SIG-M5 treated with dmso at 0.1 percent for 504 hours (cell line): ENCODE results near the gene OR10J1.
"Not testable (repeated sequence)": the region's sequence is repeated elsewhere in the genome, so short reads cannot be mapped to it uniquely, and the experiment has no call there.

Experiments used
- DNase-seq: peaks from one replicate; lab custom pipeline; 2025; ENCODE audit not compliant: unreplicated experiment; lab: John Stamatoyannopoulos, UW

OR10J1 gene

GRCh38 chr1:159439422-159439821, at the start of gene OR10J1:
Gene OR10J1 (plus strand): TSS chr1:159439722. CDS start chr1:159439792, 70 bp downstream.
- no peak for DNase-seq

GRCh38 chr1:159406821-159407220, 32.7 kb upstream of the OR10J1 start:
- DNase-seq, result no peak

- DNase-seq, result no peak
Observed at GRCh38 chr1:159408862-159409400, 30.6 kb upstream of the OR10J1 start.

- no peak for DNase-seq
Observed at GRCh38 chr1:159421821-159422220, 17.7 kb upstream of the OR10J1 start.

GRCh38 chr1:159428536-159428935, 11.0 kb upstream of the OR10J1 start:
- DNase-seq, result no peak

- DNase-seq, result no peak
Observed at GRCh38 chr1:159429074-159429861, 10.3 kb upstream of the OR10J1 start.

- no peak for DNase-seq
Observed at GRCh38 chr1:159430985-159431384, 8.5 kb upstream of the OR10J1 start.

GRCh38 chr1:159431904-159432303, 7.6 kb upstream of the OR10J1 start, which contains the start of gene OR10J4:
Gene OR10J4 (plus strand): TSS chr1:159432204.
- DNase-seq, result no peak

GRCh38 chr1:159436469-159436868, 3.1 kb upstream of the OR10J1 start:
- peak; percentile 61 for DNase-seq

- peak; percentile 79 for DNase-seq
Observed at GRCh38 chr1:159441360-159441759, 1.8 kb downstream of the OR10J1 start.

- no peak for DNase-seq
Observed at GRCh38 chr1:159442428-159442827, 2.9 kb downstream of the OR10J1 start.

- no peak for DNase-seq
Observed at GRCh38 chr1:159443066-159443750, 3.7 kb downstream of the OR10J1 start.

- no peak for DNase-seq
Observed at GRCh38 chr1:159444511-159444910, 5.0 kb downstream of the OR10J1 start.

- DNase-seq, result no peak
Observed at GRCh38 chr1:159448181-159448580, 8.7 kb downstream of the OR10J1 start.

GRCh38 chr1:159449605-159450004, 10.1 kb downstream of the OR10J1 start:
- not testable (repeated sequence) for DNase-seq

- DNase-seq, result no peak
Observed at GRCh38 chr1:159459551-159459950, 20.0 kb downstream of the OR10J1 start.

GRCh38 chr1:159465191-159465603, 25.7 kb downstream of the OR10J1 start:
- no peak for DNase-seq

- no peak for DNase-seq
Observed at GRCh38 chr1:159468321-159468720, 28.8 kb downstream of the OR10J1 start.

- no peak for DNase-seq
Observed at GRCh38 chr1:159469921-159470533, 30.5 kb downstream of the OR10J1 start.

- no peak for DNase-seq
Observed at GRCh38 chr1:159473335-159473734, 33.8 kb downstream of the OR10J1 start.

GRCh38 chr1:159474926-159475325, 35.4 kb downstream of the OR10J1 start:
- DNase-seq, result no peak

- no peak for DNase-seq
Observed at GRCh38 chr1:159483501-159483900, 44.0 kb downstream of the OR10J1 start.
